Tibial artery (tissue), 4 donors: ENCODE measurements around the gene BRD2.

Source experiments
- DNase-seq, 2 donors: peaks; one replicate each; pipeline ENCODE4 v3.0.0-alpha.2; 2019
- H3K27ac ChIP-seq, 2 donors: fragments of 200-600 bp; sonication (generic) in 1 of 2; 1 replicate in 1 of 2; 2 replicates in 1 of 2; pipeline ENCODE4 v1.5.1; 2018 to 2019; ENCODE audit warnings: mild to moderate bottlenecking in 1 of 2
- H3K27me3 ChIP-seq, 2 donors: fragments of 200-600 bp; sonication (generic) in 1 of 2; one replicate each; pipeline versions ENCODE4 v1.5.1 to v1.6.0; 2016 to 2019
- H3K36me3 ChIP-seq, 3 donors: fragments of 200-600 bp; sonication (generic) in 2 of 3; one replicate each; pipeline ENCODE4 v1.5.1; 2016 to 2019; ENCODE audit warnings: mild to moderate bottlenecking in 2 of 3
- H3K4me1 ChIP-seq, 4 donors: fragments of 200-600 bp; sonication (generic) in 2 of 4; 1 replicate in 3 of 4; 2 replicates in 1 of 4; pipeline ENCODE4 v1.5.1; 2016 to 2019
- H3K4me3 ChIP-seq, 2 donors: fragments of 200-600 bp; sonication (generic) in 1 of 2; 1 replicate in 1 of 2; 2 replicates in 1 of 2; pipeline ENCODE4 v1.5.1; 2018 to 2019; ENCODE audit warnings: mild to moderate bottlenecking in 2 of 2
- H3K9me3 ChIP-seq, 3 donors: fragments of 200-600 bp; sonication (generic) in 1 of 3; one replicate each; pipeline ENCODE4 v1.5.1; 2016 to 2019
- intact Hi-C: fragments of 100-400 bp; cut with DNase I; formaldehyde crosslinking; loops from one replicate; pipeline ENCODE4 v1.15.0; 2023; ENCODE audit warnings: low total_unique reads
- TF ChIP-seq, protein P1 (sequence below), 2 experiments: fragments of 200-600 bp in 1 of 2; fragments of 450-650 bp in 1 of 2; IDR thresholded peaks; one replicate each; pipeline ENCODE4 v1.5.1; 2017 to 2019; ENCODE audit warnings: antibody characterized with exemption in 2 of 2, mild to moderate bottlenecking in 1 of 2, moderate library complexity in 1 of 2

Gene BRD2

DNA sequence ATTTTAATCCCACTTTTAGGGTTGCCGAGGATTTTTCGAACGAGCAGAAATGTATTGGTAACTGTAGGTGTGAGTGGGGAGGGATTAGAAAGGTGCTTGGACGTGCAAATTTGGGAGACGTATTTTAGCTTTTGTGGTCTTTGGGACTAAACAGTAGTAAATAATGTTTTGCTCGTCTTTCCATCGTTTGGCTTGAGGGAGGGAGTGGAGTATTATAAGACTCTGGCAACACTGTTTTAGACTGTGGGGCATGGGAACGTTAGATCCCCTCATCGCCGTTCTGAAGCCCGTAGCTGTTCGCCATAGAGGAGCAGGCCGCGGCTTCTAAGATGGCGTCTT is 2.8 kb downstream of the BRD2 start:
- Histone ChIP-seq H3K36me3 (peaks cover 26 to 36% (median 32%) of the 10 kb centered on the region in 3 donors), H3K27ac (peak overlapping the region; percentile 99), H3K4me1 (peaks cover 0 to 37% (median 28%) of the 10 kb centered on the region in 4 donors), H3K9me3 (no peaks in the 10 kb centered on the region), H3K4me3 (peak overlapping the region; percentile 90 to 94), H3K27me3 (no peaks in the 10 kb centered on the region)
- no peak for DNase-seq
- TF ChIP-seq, protein P1, sequence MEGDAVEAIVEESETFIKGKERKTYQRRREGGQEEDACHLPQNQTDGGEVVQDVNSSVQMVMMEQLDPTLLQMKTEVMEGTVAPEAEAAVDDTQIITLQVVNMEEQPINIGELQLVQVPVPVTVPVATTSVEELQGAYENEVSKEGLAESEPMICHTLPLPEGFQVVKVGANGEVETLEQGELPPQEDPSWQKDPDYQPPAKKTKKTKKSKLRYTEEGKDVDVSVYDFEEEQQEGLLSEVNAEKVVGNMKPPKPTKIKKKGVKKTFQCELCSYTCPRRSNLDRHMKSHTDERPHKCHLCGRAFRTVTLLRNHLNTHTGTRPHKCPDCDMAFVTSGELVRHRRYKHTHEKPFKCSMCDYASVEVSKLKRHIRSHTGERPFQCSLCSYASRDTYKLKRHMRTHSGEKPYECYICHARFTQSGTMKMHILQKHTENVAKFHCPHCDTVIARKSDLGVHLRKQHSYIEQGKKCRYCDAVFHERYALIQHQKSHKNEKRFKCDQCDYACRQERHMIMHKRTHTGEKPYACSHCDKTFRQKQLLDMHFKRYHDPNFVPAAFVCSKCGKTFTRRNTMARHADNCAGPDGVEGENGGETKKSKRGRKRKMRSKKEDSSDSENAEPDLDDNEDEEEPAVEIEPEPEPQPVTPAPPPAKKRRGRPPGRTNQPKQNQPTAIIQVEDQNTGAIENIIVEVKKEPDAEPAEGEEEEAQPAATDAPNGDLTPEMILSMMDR (IDR thresholded peaks at IDR 0.05): no peak
- intact Hi-C loops: no loop called here

DNA sequence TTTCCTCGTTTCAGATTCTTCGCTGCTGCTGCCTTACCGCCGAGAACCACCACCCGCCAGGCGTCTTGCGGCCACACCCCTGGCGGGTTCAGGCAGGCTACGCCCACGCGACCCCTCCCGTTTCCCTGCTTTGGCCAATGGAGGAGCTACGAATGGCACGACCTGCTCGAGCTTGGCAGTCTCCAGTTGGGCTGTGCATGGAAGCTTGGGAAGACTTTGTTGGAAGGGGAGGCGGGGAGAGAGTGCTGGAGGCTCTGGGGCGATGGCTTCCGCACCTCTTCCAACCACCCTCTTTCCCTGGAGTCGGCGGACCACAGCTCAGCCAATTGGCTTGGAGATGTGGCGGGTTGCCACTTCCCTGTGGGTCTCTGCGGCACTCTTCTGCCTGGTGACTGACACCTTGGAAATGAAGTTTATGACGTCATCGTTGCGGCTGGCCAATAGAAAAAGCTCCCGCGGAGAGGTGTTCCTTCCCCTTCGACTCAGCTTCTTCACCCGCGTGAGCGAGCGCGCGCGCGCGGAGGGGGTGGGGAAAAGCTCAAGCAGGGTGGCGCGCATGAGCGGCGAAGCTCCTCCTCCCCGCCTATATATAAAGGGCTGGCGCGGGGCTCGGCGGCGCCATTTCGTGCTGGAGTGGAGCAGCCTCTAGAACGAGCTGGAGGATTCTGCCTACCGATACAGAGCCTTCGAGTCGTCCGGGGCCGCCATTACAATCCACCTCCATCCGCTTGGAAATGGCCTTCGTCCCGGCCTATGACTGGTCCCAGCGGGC is 3.4 kb downstream of the BRD2 start:
- peak; percentile 99 to 100 for DNase-seq
- intact Hi-C loops: no loop called here
- TF ChIP-seq, protein P1 (IDR thresholded peaks at IDR 0.05): no peak
- Histone ChIP-seq H3K27me3 (no peaks in the 10 kb centered on the region), H3K27ac (peak overlapping the region; percentile 99), H3K4me1 (peaks cover 0 to 37% (median 31%) of the 10 kb centered on the region in 4 donors), H3K4me3 (peak overlapping the region; percentile 90 to 94), H3K36me3 (peaks cover 31 to 42% (median 37%) of the 10 kb centered on the region in 3 donors), H3K9me3 (no peaks in the 10 kb centered on the region)

DNA sequence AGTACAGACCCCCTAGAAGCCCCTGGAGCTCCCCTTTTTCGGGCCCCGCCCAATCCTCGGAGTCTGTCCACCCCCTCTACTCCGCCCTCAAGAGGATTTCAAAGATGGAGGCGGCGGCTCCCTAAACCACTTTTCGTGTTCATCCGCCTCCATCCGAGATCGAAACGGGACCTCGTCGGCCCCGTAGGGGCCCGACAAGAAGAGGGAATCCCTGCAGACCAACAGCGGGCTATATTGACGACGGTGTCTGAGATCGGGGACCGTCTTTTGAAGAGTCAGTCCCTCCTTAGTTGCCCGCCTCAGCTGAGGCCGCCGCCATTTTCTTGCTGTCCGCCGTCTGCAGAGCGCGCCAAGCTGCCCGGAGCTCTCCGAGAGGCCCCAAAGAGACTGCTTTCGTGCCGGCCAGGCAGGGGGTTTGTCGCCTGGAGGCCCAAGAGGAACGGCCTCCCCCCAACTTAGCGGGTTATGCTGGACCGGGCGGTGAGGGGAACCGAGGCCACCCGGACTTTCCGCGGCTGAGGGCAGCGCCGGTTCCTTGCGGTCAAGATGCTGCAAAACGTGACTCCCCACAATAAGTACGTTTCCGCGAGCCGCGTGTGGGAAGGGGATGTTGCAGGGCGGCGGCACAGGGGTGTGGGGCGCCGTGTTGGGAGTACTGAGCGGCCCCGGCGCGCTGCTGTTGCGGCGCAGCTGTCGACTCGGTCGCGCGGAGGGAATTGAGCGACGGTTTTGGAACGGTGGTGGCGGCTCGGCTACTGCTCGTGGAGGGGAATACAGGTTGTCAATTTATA is 4.2 kb downstream of the BRD2 start:
- Histone ChIP-seq H3K27me3 (no peaks in the 10 kb centered on the region), H3K4me1 (peaks cover 0 to 37% (median 31%) of the 10 kb centered on the region in 4 donors), H3K9me3 (no peaks in the 10 kb centered on the region), H3K4me3 (peak overlapping the region; percentile 90 to 94), H3K27ac (peak overlapping the region; percentile 73 to 85), H3K36me3 (peaks cover 39 to 49% (median 45%) of the 10 kb centered on the region in 3 donors)
- TF ChIP-seq, protein P1 (IDR thresholded peaks at IDR 0.05): no peak
- intact Hi-C loops: no loop called here
- DNase-seq: no peak

DNA sequence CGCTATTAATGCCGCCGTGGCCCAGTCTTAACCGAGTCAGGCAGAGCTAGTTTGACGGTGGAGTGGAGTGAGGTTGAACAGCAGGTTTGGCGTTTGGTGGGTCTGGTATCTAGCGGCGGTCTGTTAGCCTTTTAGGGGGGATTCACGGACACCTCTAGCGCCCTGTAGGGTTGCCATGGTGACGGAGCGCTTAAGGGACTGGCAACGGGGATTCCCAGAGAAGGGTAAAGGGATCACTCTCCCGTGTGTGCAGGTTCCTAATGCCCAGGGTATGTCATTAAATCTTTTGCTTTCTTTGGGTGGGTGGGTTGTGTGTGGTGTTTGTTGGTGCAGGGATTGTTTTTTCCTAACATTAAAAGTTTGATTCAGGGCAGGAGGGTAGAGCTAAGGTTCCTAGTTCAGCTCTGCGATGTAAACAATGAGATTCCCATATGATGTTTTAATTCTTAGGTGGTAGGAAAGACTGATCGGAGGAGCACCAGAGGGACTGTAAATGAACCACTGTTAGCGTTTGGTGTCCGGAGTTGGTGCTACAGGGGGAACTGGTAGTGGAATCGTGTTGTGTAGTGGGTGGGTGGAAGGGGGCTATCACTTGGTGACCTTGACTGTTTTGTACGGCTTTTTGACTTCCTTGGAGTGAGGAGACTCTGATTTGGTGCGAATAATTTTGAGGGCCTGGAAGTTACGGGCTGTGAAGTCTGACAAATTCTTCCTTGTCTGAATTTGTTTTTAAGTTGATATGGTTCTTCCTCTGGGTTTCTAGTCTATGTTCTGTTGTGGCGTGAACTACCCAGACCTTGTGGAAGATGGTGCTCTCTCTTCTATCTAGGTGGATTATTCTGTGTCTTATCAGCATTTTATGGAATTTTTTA is 5.0 kb downstream of the BRD2 start:
- Histone ChIP-seq H3K4me3 (peak overlapping the region; percentile 90 to 94), H3K36me3 (peaks cover 47 to 58% (median 53%) of the 10 kb centered on the region in 3 donors), H3K27ac (peak overlapping the region; percentile 73 to 85), H3K27me3 (no peaks in the 10 kb centered on the region), H3K9me3 (no peaks in the 10 kb centered on the region), H3K4me1 (peaks cover 0 to 43% (median 35%) of the 10 kb centered on the region in 4 donors)
- peak in 1 of 2 donors; percentile 44 for DNase-seq
- TF ChIP-seq, protein P1 (IDR thresholded peaks at IDR 0.05): no peak
- intact Hi-C loops: no loop called here

DNA sequence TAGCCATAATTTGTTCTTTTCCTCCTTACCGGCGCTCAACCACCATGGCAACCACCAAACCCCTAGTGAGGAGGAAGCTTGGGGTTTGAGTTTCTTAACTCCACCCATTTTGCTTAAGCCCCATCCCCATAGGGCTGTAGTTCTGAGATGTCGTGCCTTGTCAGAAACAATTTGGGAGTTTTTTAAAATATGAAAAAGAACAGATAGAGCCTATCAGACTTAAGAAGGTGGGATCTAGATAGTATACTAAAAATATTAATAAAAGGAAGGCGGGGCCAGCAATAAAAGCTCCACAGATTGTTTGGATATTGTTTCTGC is 5.6 kb downstream of the BRD2 start:
- H3K27me3 ChIP-seq: no peaks in the 10 kb centered on the region
- no peak for DNase-seq
- H3K36me3 ChIP-seq: peaks cover 53 to 64% (median 59%) of the 10 kb centered on the region in 3 donors
- H3K4me3 ChIP-seq: peak overlapping the region; percentile 90 to 94
- TF ChIP-seq, protein P1 (IDR thresholded peaks at IDR 0.05): no peak
- H3K27ac ChIP-seq: peak overlapping the region; percentile 73 to 85
- peaks cover 0 to 46% (median 35%) of the 10 kb centered on the region in 4 donors for H3K4me1 ChIP-seq
- intact Hi-C loops: no loop called here
- no peaks in the 10 kb centered on the region for H3K9me3 ChIP-seq
